Large intestine (tissue), 3 donors: Measurements from ENCODE around the gene SLC25A19. TPM values are rescaled to one million over a fixed set of nuclear protein-coding genes. Genes with fewer than 3 reads are reported as not detected.

ENCODE experiments used
- DNase-seq, 2 donors: peaks; one replicate each; pipeline versions ENCODE4 v3.0.0 to v3.0.0-alpha.2; 2013
- H3K27ac ChIP-seq: one replicate; pipeline ENCODE4 v1.5.1; 2013; ENCODE audit warnings: low read length
- H3K27me3 ChIP-seq: 2 replicates; pipeline ENCODE4 v1.6.1; 2013; ENCODE audit warnings: low read length; ENCODE audit not compliant: control insufficient read depth, insufficient read depth
- H3K36me3 ChIP-seq: 2 replicates; pipeline ENCODE4 v1.6.1; 2013; ENCODE audit warnings: low read length; ENCODE audit not compliant: control insufficient read depth, insufficient read depth
- H3K4me1 ChIP-seq: one replicate; pipeline ENCODE4 v1.6.1; 2013; ENCODE audit warnings: low read length; ENCODE audit not compliant: control insufficient read depth, insufficient read depth
- H3K4me3 ChIP-seq: one replicate; pipeline ENCODE4 v1.5.1; 2013; ENCODE audit warnings: low read length
- H3K9me3 ChIP-seq: one replicate; pipeline ENCODE4 v1.6.1; 2013; ENCODE audit warnings: mild to moderate bottlenecking, low read depth, low read length, moderate library complexity; ENCODE audit not compliant: control insufficient read depth
- WGBS: methylation state at CpG from one replicate; pipeline ENCODE4 v1.1.5; 2013; ENCODE audit warnings: low lambda C conversion rate; ENCODE audit not compliant: insufficient coverage; 5-methylcytosine and 5-hydroxymethylcytosine counted together
- polyA plus RNA-seq: library from polyadenylated mRNA; unstranded; fragments of 120-200 nt; gene quantifications from one replicate; pipeline ENCODE4 v1.2.1, GENCODE V29; 2013

SLC25A19 gene
- polyA plus RNA-seq, 1 donor: 10.8 TPM

- Histone ChIP-seq H3K9me3 (no peaks in the 10 kb centered on the region), H3K36me3 (peaks cover 98% of the 10 kb centered on the region), H3K4me1 (peaks cover 41% of the 10 kb centered on the region), H3K4me3 (no peak overlapping the region), H3K27ac (peak overlapping the region; percentile 76), H3K27me3 (no peaks in the 10 kb centered on the region)
- no CpG with 5 or more reads among the region's 7 CpGs for WGBS
- DNase-seq: no peak
Measured at GRCh38 chr17:75241143-75241430, 48.1 kb downstream of the SLC25A19 start.

GRCh38 chr17:75240394-75241142 is 48.7 kb downstream of the SLC25A19 start:
- Histone ChIP-seq H3K27me3 (no peaks in the 10 kb centered on the region), H3K4me1 (peaks cover 41% of the 10 kb centered on the region), H3K4me3 (no peak overlapping the region), H3K27ac (peak overlapping the region; percentile 76), H3K9me3 (no peaks in the 10 kb centered on the region), H3K36me3 (peaks cover 97% of the 10 kb centered on the region)
- 80% methylated on average over 1 of the region's 23 CpGs for WGBS
- DNase-seq: peak; percentile 92 to 95

- WGBS: no CpG with 5 or more reads among the region's 23 CpGs
Measured at GRCh38 chr17:75239778-75240393, 49.3 kb downstream of the SLC25A19 start.

GRCh38 chr17:75239214-75239613 is 50.0 kb downstream of the SLC25A19 start:
- Histone ChIP-seq H3K9me3 (no peaks in the 10 kb centered on the region), H3K27me3 (no peaks in the 10 kb centered on the region), H3K4me3 (no peak overlapping the region), H3K36me3 (peaks cover 97% of the 10 kb centered on the region), H3K4me1 (peaks cover 41% of the 10 kb centered on the region), H3K27ac (peak overlapping the region; percentile 76)
- WGBS: no CpG with 5 or more reads among the region's 12 CpGs
- DNase-seq: no peak

More at GRCh38 chr17:75239778-75240393, 49.3 kb downstream of the SLC25A19 start:
- H3K27ac ChIP-seq: peak overlapping the region; percentile 76
- H3K4me3 ChIP-seq: no peak overlapping the region
- peaks cover 97% of the 10 kb centered on the region for H3K36me3 ChIP-seq
- no peaks in the 10 kb centered on the region for H3K27me3 ChIP-seq
- no peak for DNase-seq
- peaks cover 41% of the 10 kb centered on the region for H3K4me1 ChIP-seq
- no peaks in the 10 kb centered on the region for H3K9me3 ChIP-seq

GRCh38 chr17:75238684-75239191 is 50.5 kb downstream of the SLC25A19 start:
- H3K36me3 ChIP-seq: peaks cover 94% of the 10 kb centered on the region
- H3K9me3 ChIP-seq: no peaks in the 10 kb centered on the region
- H3K4me1 ChIP-seq: peaks cover 41% of the 10 kb centered on the region
- no peak overlapping the region for H3K4me3 ChIP-seq
- no CpG with 5 or more reads among the region's 13 CpGs for WGBS
- H3K27ac ChIP-seq: peak overlapping the region; percentile 37
- DNase-seq: peak; percentile 58 to 65
- no peaks in the 10 kb centered on the region for H3K27me3 ChIP-seq

- peak overlapping the region; percentile 37 for H3K27ac ChIP-seq
- no peaks in the 10 kb centered on the region for H3K27me3 ChIP-seq
- H3K4me3 ChIP-seq: no peak overlapping the region
- H3K4me1 ChIP-seq: peaks cover 41% of the 10 kb centered on the region
- WGBS: no CpG with 5 or more reads among the region's 11 CpGs
- no peaks in the 10 kb centered on the region for H3K9me3 ChIP-seq
- peaks cover 88% of the 10 kb centered on the region for H3K36me3 ChIP-seq
- peak; percentile 37 to 71 for DNase-seq
Measured at GRCh38 chr17:75238020-75238580, 51.1 kb downstream of the SLC25A19 start.

GRCh38 chr17:75237100-75238014 is 51.9 kb downstream of the SLC25A19 start:
- no peak overlapping the region for H3K27ac ChIP-seq
- no peaks in the 10 kb centered on the region for H3K27me3 ChIP-seq
- H3K9me3 ChIP-seq: no peaks in the 10 kb centered on the region
- no peak overlapping the region for H3K4me3 ChIP-seq
- WGBS: no CpG with 5 or more reads among the region's 12 CpGs
- peaks cover 88% of the 10 kb centered on the region for H3K36me3 ChIP-seq
- no peak for DNase-seq
- peaks cover 41% of the 10 kb centered on the region for H3K4me1 ChIP-seq

- DNase-seq: no peak
- Histone ChIP-seq H3K4me1 (peaks cover under 1% of the 10 kb centered on the region), H3K27ac (no peak overlapping the region), H3K27me3 (no peaks in the 10 kb centered on the region), H3K9me3 (no peaks in the 10 kb centered on the region), H3K4me3 (no peak overlapping the region), H3K36me3 (peaks cover 86% of the 10 kb centered on the region)
- WGBS: no CpG with 5 or more reads among the region's 13 CpGs
Measured at GRCh38 chr17:75232786-75233185, 56.4 kb downstream of the SLC25A19 start.

GRCh38 chr17:75231741-75232464 is 57.3 kb downstream of the SLC25A19 start:
- no peak for DNase-seq
- Histone ChIP-seq H3K36me3 (peaks cover 81% of the 10 kb centered on the region), H3K4me1 (no peaks in the 10 kb centered on the region), H3K9me3 (no peaks in the 10 kb centered on the region), H3K27me3 (no peaks in the 10 kb centered on the region), H3K4me3 (no peak overlapping the region), H3K27ac (no peak overlapping the region)
- no CpG with 5 or more reads among the region's 18 CpGs for WGBS
